Mucosa of stomach (tissue), 1 donor: Measurements from ENCODE around the gene VPS35.

Source experiments
- H3K27me3 ChIP-seq: one replicate; pipeline ENCODE4 v1.7.0; 2013; ENCODE audit warnings: mild to moderate bottlenecking, low read length; ENCODE audit not compliant: control insufficient read depth, insufficient read depth
- H3K36me3 ChIP-seq: one replicate; pipeline ENCODE4 v1.7.0; 2013; ENCODE audit warnings: low read length; ENCODE audit not compliant: control insufficient read depth, insufficient read depth
- H3K4me1 ChIP-seq: one replicate; pipeline ENCODE4 v1.7.0; 2013; ENCODE audit warnings: mild to moderate bottlenecking, low read length; ENCODE audit not compliant: control insufficient read depth, insufficient read depth
- H3K4me3 ChIP-seq: one replicate; pipeline ENCODE4 v1.7.0; 2013; ENCODE audit warnings: low read length
- H3K9ac ChIP-seq: one replicate; pipeline ENCODE4 v1.7.0; 2013; ENCODE audit warnings: mild to moderate bottlenecking, low read length, moderate library complexity
- H3K9me3 ChIP-seq: one replicate; pipeline ENCODE4 v1.7.0; 2013; ENCODE audit warnings: mild to moderate bottlenecking, low read length, moderate library complexity; ENCODE audit not compliant: control insufficient read depth
- donor health status: Pancreatic carcinoma.

VPS35 gene

GRCh38 chr16:46727184-46727583, 38.2 kb upstream of the VPS35 start:
- Histone ChIP-seq H3K9ac (no peak overlapping the region), H3K9me3 (no peaks in the 10 kb centered on the region), H3K4me3 (no peak overlapping the region), H3K4me1 (no peaks in the 10 kb centered on the region), H3K27me3 (no peaks in the 10 kb centered on the region), H3K36me3 (no peaks in the 10 kb centered on the region)

- Histone ChIP-seq H3K27me3 (no peaks in the 10 kb centered on the region), H3K36me3 (no peaks in the 10 kb centered on the region), H3K4me3 (no peak overlapping the region), H3K4me1 (no peaks in the 10 kb centered on the region), H3K9ac (no peak overlapping the region), H3K9me3 (no peaks in the 10 kb centered on the region)
Measured at GRCh38 chr16:46721885-46722284, 32.9 kb upstream of the VPS35 start.

DNA sequence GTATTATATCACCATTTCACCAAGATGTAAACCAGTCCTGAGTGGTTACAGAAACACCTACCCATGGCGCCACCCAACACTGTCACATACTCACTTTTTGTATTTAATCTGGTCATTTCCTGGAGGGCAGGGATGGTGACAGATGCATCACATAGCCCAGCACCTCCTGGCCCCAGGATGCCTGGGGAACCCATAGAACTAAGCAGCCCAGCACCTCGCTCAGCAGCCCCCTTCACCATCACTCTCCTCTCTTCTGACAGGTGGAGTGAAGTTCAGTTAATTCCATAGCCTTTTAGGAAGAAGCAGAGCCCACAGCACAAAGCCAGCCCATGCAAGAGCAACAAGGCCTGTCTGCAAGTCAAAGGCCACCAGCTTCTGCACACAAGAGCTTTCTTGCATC, 31.6 kb upstream of the VPS35 start:
- no peaks in the 10 kb centered on the region for H3K27me3 ChIP-seq
- H3K4me3 ChIP-seq: no peak overlapping the region
- H3K9me3 ChIP-seq: no peaks in the 10 kb centered on the region
- no peaks in the 10 kb centered on the region for H3K4me1 ChIP-seq
- H3K9ac ChIP-seq: no peak overlapping the region
- H3K36me3 ChIP-seq: no peaks in the 10 kb centered on the region

GRCh38 chr16:46719528-46719927, 30.6 kb upstream of the VPS35 start:
- H3K36me3 ChIP-seq: no peaks in the 10 kb centered on the region
- H3K9me3 ChIP-seq: no peaks in the 10 kb centered on the region
- H3K9ac ChIP-seq: no peak overlapping the region
- H3K27me3 ChIP-seq: no peaks in the 10 kb centered on the region
- no peak overlapping the region for H3K4me3 ChIP-seq
- no peaks in the 10 kb centered on the region for H3K4me1 ChIP-seq

DNA sequence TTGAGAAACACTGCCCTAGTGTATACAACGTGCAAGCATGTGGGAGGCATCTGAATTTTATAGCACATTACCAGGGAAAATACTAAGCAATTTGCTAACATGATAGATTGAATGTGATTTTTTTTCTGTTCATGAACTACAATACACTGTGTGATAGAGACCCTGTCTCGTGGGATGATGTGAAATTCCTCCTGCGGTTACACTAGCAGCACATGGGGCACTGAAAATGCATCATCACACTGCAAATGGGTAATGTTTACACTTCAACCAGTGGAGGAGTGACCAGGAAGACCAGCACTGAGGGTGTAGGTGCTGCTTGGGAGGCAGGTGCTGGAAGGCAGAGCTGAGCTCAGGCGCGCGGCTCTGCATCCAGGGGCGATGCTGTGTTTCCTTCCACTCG, 29.2 kb upstream of the VPS35 start:
- Histone ChIP-seq H3K36me3 (no peaks in the 10 kb centered on the region), H3K27me3 (no peaks in the 10 kb centered on the region), H3K4me1 (no peaks in the 10 kb centered on the region), H3K9me3 (no peaks in the 10 kb centered on the region), H3K4me3 (no peak overlapping the region), H3K9ac (no peak overlapping the region)

DNA sequence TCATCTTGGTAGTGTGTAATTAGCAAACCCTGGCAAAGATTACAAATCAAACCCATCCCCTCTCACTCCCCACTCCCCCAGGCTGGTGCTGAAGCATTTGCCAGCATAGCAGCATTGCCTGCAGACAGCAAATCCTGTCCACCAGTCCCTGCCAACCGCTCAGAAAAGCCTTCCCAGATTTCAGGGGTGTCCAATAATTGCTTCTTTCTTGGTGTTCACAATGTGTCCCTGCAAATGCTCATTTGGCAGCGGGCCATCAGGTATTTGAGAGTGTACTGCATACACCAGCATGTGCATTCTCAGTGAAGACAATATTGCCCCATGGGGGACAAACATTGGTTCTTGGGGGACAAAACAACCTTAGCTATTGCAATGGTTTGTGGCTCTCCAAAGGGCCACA, 28.7 kb upstream of the VPS35 start:
- no peaks in the 10 kb centered on the region for H3K4me1 ChIP-seq
- H3K27me3 ChIP-seq: no peaks in the 10 kb centered on the region
- no peak overlapping the region for H3K4me3 ChIP-seq
- no peaks in the 10 kb centered on the region for H3K9me3 ChIP-seq
- no peak overlapping the region for H3K9ac ChIP-seq
- no peaks in the 10 kb centered on the region for H3K36me3 ChIP-seq

DNA sequence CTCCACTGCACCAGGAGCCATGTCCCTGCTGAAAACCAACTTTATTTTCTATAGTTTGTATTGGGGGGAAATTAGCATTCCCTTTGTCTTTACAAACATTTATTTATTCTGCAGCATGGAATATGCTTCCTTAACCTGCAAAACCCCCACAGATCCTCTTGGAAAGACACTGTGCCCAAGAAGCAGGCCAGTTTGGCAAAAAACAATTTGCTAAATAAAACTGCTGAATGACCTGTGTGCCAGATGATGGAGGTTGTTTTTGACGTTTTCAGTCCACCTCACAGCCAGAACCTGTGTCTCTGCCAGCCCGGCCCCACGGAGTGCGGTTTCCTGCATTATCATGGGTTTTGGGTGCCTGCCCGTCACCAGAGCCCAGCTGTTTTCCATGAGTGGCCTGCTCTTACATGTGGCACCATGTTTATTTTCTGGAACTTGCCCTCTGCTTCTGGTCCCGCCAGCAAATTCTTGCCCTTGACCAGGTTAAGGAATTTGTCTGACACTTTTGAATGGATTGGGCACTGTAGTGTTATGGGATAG, 26.9 kb upstream of the VPS35 start:
- no peaks in the 10 kb centered on the region for H3K27me3 ChIP-seq
- H3K4me1 ChIP-seq: no peaks in the 10 kb centered on the region
- no peak overlapping the region for H3K4me3 ChIP-seq
- no peaks in the 10 kb centered on the region for H3K36me3 ChIP-seq
- H3K9ac ChIP-seq: no peak overlapping the region
- no peaks in the 10 kb centered on the region for H3K9me3 ChIP-seq

- Histone ChIP-seq H3K36me3 (no peaks in the 10 kb centered on the region), H3K4me3 (no peak overlapping the region), H3K4me1 (no peaks in the 10 kb centered on the region), H3K9ac (no peak overlapping the region), H3K27me3 (no peaks in the 10 kb centered on the region), H3K9me3 (no peaks in the 10 kb centered on the region)
Measured at GRCh38 chr16:46714797-46715591, 26.0 kb upstream of the VPS35 start.

GRCh38 chr16:46713634-46714033, 24.7 kb upstream of the VPS35 start:
- Histone ChIP-seq H3K4me3 (no peak overlapping the region), H3K36me3 (no peaks in the 10 kb centered on the region), H3K27me3 (no peaks in the 10 kb centered on the region), H3K9me3 (no peaks in the 10 kb centered on the region), H3K4me1 (no peaks in the 10 kb centered on the region), H3K9ac (no peak overlapping the region)

GRCh38 chr16:46712911-46713310, 23.9 kb upstream of the VPS35 start:
- Histone ChIP-seq H3K9me3 (no peaks in the 10 kb centered on the region), H3K27me3 (no peaks in the 10 kb centered on the region), H3K9ac (no peak overlapping the region), H3K36me3 (no peaks in the 10 kb centered on the region), H3K4me3 (no peak overlapping the region), H3K4me1 (no peaks in the 10 kb centered on the region)

DNA sequence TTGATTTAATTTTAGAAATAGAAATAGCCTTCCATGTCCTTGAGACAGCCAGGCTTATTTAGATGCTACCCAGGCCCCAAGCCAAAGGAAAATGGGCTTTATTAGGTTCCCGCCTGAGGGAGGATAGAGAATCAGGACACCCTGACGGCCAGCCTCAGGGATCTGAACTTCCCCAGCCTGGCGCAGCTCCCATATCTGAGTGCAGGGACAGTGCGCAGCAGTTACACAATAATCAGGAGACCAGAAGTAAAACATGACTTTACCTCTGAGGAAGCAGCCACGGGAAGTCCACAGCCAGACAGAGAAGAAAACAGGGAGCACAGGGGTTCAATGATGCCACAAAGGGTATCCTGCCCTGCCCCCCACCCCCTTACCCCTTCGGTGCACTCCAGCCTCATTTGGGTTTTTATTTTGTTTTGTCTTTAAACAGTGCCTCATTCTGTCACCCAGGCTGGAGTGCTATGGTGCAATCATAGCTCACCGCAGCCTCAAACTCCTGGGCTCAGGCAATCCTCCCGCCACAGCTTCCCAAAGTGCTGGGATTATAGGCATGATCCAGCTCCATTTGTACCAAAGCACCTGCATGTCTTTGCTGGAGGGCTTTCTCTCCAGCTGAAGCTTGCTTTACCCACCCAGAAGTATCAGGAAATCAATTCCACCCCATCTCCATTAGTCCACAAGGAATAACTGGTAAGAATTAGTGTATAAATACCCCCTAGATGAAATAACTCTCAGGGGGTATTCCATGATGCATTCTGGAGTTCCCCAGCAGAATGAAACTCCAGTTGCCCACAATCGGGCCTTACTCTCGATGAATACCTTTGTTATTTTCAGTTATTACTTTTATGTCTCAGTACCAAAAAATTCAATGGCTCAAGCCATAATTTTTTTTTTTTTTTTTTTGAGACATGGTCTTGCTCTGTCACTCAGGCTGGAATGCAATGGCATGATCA, 22.4 kb upstream of the VPS35 start:
- H3K9me3 ChIP-seq: no peaks in the 10 kb centered on the region
- no peak overlapping the region for H3K9ac ChIP-seq

GRCh38 chr16:46709469-46710005, 20.6 kb upstream of the VPS35 start:
- Histone ChIP-seq H3K9me3 (no peaks in the 10 kb centered on the region), H3K4me1 (no peaks in the 10 kb centered on the region), H3K9ac (no peak overlapping the region), H3K36me3 (no peaks in the 10 kb centered on the region), H3K4me3 (no peak overlapping the region), H3K27me3 (no peaks in the 10 kb centered on the region)

More for the DNA sequence above, 22.4 kb upstream of the VPS35 start:
- H3K36me3 ChIP-seq: no peaks in the 10 kb centered on the region
- no peak overlapping the region for H3K4me3 ChIP-seq
- no peaks in the 10 kb centered on the region for H3K4me1 ChIP-seq
- H3K27me3 ChIP-seq: no peaks in the 10 kb centered on the region
